Breast epithelium (tissue), 4 donors: ENCODE results near the gene NFIB. TPM values are rescaled to one million over a fixed set of nuclear protein-coding genes. Genes with fewer than 3 reads are reported as not detected.

Experiments
- DNase-seq, 2 donors: peaks; one replicate each; pipeline ENCODE4 v3.0.0-alpha.2; 2019; ENCODE audit warnings: low spot score in 2 of 2
- H3K27ac ChIP-seq, 2 donors: fragments of 200-600 bp; sonication (generic) in 1 of 2; one replicate each; pipeline ENCODE4 v1.5.1; 2016 to 2019; ENCODE audit warnings: mild to moderate bottlenecking in 1 of 2
- H3K27me3 ChIP-seq, 2 donors: fragments of 200-600 bp; sonication (generic) in 1 of 2; one replicate each; pipeline versions ENCODE4 v1.5.1 to v1.6.0; 2017 to 2019; ENCODE audit warnings: control low read depth in 1 of 2, mild to moderate bottlenecking in 1 of 2
- H3K36me3 ChIP-seq: fragments of 200-600 bp; one replicate; pipeline ENCODE4 v1.5.1; 2019
- H3K4me1 ChIP-seq, 2 donors: fragments of 200-600 bp; sonication (generic); one replicate each; pipeline ENCODE4 v1.5.1; 2016 to 2019; ENCODE audit warnings: control low read depth in 1 of 2
- H3K4me3 ChIP-seq, 3 donors: fragments of 200-600 bp; sonication (generic); 1 replicate in 2 of 3; 2 replicates in 1 of 3; pipeline ENCODE4 v1.5.1; 2016 to 2019; ENCODE audit warnings: mild to moderate bottlenecking in 3 of 3, moderate library complexity in 2 of 3
- H3K9me3 ChIP-seq, 2 donors: fragments of 200-600 bp; sonication (generic) in 1 of 2; one replicate each; pipeline ENCODE4 v1.5.1; 2016 to 2019; ENCODE audit warnings: control low read depth in 1 of 2
- CTCF ChIP-seq, 3 donors: fragments of 450-650 bp; IDR thresholded peaks; one replicate each; pipeline ENCODE4 v1.5.1; 2016 to 2017; ENCODE audit warnings: antibody characterized with exemption in 3 of 3, mild to moderate bottlenecking in 3 of 3, moderate library complexity in 3 of 3
- POLR2A ChIP-seq: fragments of 450-650 bp; IDR thresholded peaks from one replicate; pipeline ENCODE4 v1.6.1; 2016; ENCODE audit warnings: antibody characterized with exemption, mild to moderate bottlenecking, moderate library complexity
- POLR2AphosphoS5 ChIP-seq, 3 donors: sonication (generic); formaldehyde crosslinking; IDR thresholded peaks; one replicate each; pipeline ENCODE4 v1.6.1; 2017; ENCODE audit warnings: antibody characterized with exemption in 3 of 3
- intact Hi-C: fragments of 100-400 bp; cut with DNase I; formaldehyde crosslinking; loops from one replicate; pipeline ENCODE4 v1.15.1; 2023; ENCODE audit warnings: low total_unique reads
- total RNA-seq, 3 donors: library from RNA; depleted of rRNA; stranded (reverse); fragments of >200 nt; gene quantifications; one replicate each; pipeline ENCODE4 v1.1.0, GENCODE V29; 2016

The NFIB gene
- total RNA-seq, 3 donors from 2014 or later = 95.2 to 237 (median 105) TPM

- Histone ChIP-seq H3K4me1 (no peaks in the 10 kb centered on the region), H3K36me3 (no peaks in the 10 kb centered on the region), H3K9me3 (no peaks in the 10 kb centered on the region), H3K27me3 (no peaks in the 10 kb centered on the region), H3K4me3 (no peak overlapping the region), H3K27ac (no peak overlapping the region)
- intact Hi-C loops = no loop called here
- TF ChIP-seq CTCF (IDR thresholded peaks at IDR 0.05) (no peak), POLR2A (no peak), POLR2AphosphoS5 (IDR thresholded peaks at IDR 0.05) (no peak)
- DNase-seq = no peak
Observed at GRCh38 chr9:14063756-14064155, 250.2 kb downstream of the NFIB start.

GRCh38 chr9:14062586-14063221 lies 251.2 kb downstream of the NFIB start:
- H3K9me3 ChIP-seq = no peaks in the 10 kb centered on the region
- no peak overlapping the region for H3K4me3 ChIP-seq
- H3K36me3 ChIP-seq = no peaks in the 10 kb centered on the region
- H3K4me1 ChIP-seq = no peaks in the 10 kb centered on the region
- DNase-seq = no peak
- H3K27me3 ChIP-seq = no peaks in the 10 kb centered on the region
- intact Hi-C loops = no loop called here
- TF ChIP-seq CTCF (IDR thresholded peaks at IDR 0.05) (no peak), POLR2A (no peak), POLR2AphosphoS5 (IDR thresholded peaks at IDR 0.05) (no peak)
- no peak overlapping the region for H3K27ac ChIP-seq

- DNase-seq = no peak
- H3K27ac ChIP-seq = no peak overlapping the region
- no peaks in the 10 kb centered on the region for H3K4me1 ChIP-seq
- H3K36me3 ChIP-seq = no peaks in the 10 kb centered on the region
- H3K27me3 ChIP-seq = no peaks in the 10 kb centered on the region
- no peaks in the 10 kb centered on the region for H3K9me3 ChIP-seq
- no peak overlapping the region for H3K4me3 ChIP-seq
- intact Hi-C loops = no loop called here
- TF ChIP-seq POLR2AphosphoS5 (IDR thresholded peaks at IDR 0.05) (no peak), POLR2A (no peak), CTCF (IDR thresholded peaks at IDR 0.05) (no peak)
Observed at GRCh38 chr9:14061936-14062585, 251.9 kb downstream of the NFIB start.

GRCh38 chr9:14058325-14058688 lies 255.6 kb downstream of the NFIB start:
- H3K9me3 ChIP-seq = no peaks in the 10 kb centered on the region
- H3K27me3 ChIP-seq = no peaks in the 10 kb centered on the region
- intact Hi-C loops = no loop called here
- no peak overlapping the region for H3K4me3 ChIP-seq
- no peaks in the 10 kb centered on the region for H3K36me3 ChIP-seq
- no peaks in the 10 kb centered on the region for H3K4me1 ChIP-seq
- H3K27ac ChIP-seq = no peak overlapping the region
- TF ChIP-seq POLR2AphosphoS5 (IDR thresholded peaks at IDR 0.05) (no peak), CTCF (IDR thresholded peaks at IDR 0.05) (no peak), POLR2A (no peak)
- no peak for DNase-seq
